Fibroblast of lung (primary cell): ENCODE measurements around the gene EFCAB8.

Experiments used
- EZH2 ChIP-seq: IDR thresholded peaks from 2 replicates; pipeline ENCODE4 v1.5.1; 2012; ENCODE audit warnings: low read length, control low read depth, mild to moderate bottlenecking; ENCODE audit errors: missing control alignments
- TF ChIP-seq, protein P1 (sequence below), 2 donors: IDR thresholded peaks in 1 of 2; conservative IDR thresholded peaks in 1 of 2; 1 replicate in 1 of 2; 2 replicates in 1 of 2; pipeline ENCODE4 v1.5.1; 2011 to 2012; ENCODE audit warnings: low read length in 2 of 2, control low read depth in 1 of 2, inconsistent platforms in 1 of 2, low read depth in 1 of 2, mild to moderate bottlenecking in 1 of 2

DNA sequence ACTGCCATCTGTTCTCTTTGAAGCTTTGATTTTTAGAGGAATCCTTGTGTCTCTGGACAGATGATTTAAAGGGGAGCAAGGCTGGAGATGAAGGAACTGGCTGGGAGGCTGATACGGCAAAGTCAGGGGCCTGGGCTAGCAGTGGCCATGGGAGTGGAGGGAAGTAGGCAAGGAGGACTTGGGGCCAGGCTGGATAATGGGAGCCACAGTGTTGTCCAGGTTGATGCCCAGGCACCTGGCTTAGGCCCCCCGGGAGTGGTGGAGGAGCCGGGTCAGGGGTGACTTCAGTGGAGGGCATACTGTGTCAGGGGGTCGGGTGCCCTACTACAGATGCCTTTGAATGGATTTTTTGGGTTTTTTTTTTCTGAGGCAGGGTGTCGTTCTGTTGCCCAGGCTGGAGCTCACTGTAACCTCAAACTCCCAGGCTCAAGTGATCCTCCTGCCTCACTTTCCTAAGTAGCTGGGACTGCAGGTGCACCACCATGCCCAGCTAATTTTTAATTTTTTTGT is 45.0 kb downstream of the EFCAB8 start:
- TF ChIP-seq, protein P1, sequence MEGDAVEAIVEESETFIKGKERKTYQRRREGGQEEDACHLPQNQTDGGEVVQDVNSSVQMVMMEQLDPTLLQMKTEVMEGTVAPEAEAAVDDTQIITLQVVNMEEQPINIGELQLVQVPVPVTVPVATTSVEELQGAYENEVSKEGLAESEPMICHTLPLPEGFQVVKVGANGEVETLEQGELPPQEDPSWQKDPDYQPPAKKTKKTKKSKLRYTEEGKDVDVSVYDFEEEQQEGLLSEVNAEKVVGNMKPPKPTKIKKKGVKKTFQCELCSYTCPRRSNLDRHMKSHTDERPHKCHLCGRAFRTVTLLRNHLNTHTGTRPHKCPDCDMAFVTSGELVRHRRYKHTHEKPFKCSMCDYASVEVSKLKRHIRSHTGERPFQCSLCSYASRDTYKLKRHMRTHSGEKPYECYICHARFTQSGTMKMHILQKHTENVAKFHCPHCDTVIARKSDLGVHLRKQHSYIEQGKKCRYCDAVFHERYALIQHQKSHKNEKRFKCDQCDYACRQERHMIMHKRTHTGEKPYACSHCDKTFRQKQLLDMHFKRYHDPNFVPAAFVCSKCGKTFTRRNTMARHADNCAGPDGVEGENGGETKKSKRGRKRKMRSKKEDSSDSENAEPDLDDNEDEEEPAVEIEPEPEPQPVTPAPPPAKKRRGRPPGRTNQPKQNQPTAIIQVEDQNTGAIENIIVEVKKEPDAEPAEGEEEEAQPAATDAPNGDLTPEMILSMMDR (conservative IDR thresholded peaks at IDR 0.05 in 1 of 2, IDR thresholded peaks at IDR 0.05 in 1 of 2; ENCODE audit: low read depth in 1 of 2, low read length in 2 of 2) = no peak
- no peak for TF ChIP-seq EZH2
